Ishikawa (cell line): ENCODE data around the gene CUTA.

Experiments used
- CEBPB ChIP-seq: IDR thresholded peaks from 2 replicates; pipeline ENCODE4 v1.6.1; 2012
- CREB1 ChIP-seq: IDR thresholded peaks from 2 replicates; pipeline ENCODE4 v1.6.1; 2012; ENCODE audit warnings: low read depth
- EGR1 ChIP-seq: IDR thresholded peaks from 2 replicates; pipeline ENCODE4 v1.6.1; 2012
- EP300 ChIP-seq: IDR thresholded peaks from 2 replicates; pipeline ENCODE4 v1.6.1; 2012; ENCODE audit warnings: borderline replicate concordance
- FOXM1 ChIP-seq: IDR thresholded peaks from 2 replicates; pipeline ENCODE4 v1.6.1; 2012; ENCODE audit warnings: low read depth, borderline replicate concordance
- NFIC ChIP-seq: IDR thresholded peaks from 2 replicates; pipeline ENCODE4 v1.6.1; 2012
- RAD21 ChIP-seq: IDR thresholded peaks from 2 replicates; pipeline ENCODE4 v1.6.1; 2012; ENCODE audit warnings: low read depth
- TAF1 ChIP-seq: IDR thresholded peaks from 2 replicates; pipeline ENCODE4 v1.6.1; 2012; ENCODE audit warnings: low read depth, mild to moderate bottlenecking
- TCF12 ChIP-seq: IDR thresholded peaks from 2 replicates; pipeline ENCODE4 v1.6.1; 2012; ENCODE audit warnings: low read depth
- TEAD4 ChIP-seq: IDR thresholded peaks from 2 replicates; pipeline ENCODE4 v1.6.1; 2012
- YY1 ChIP-seq: IDR thresholded peaks from 2 replicates; pipeline ENCODE4 v1.6.1; 2012; ENCODE audit warnings: low read depth
- ZBTB7A ChIP-seq: IDR thresholded peaks from 2 replicates; pipeline ENCODE4 v1.6.1; 2012; ENCODE audit warnings: low read depth
- TF ChIP-seq, protein P1 (sequence below): IDR thresholded peaks from 2 replicates; pipeline ENCODE4 v1.6.1; 2012; ENCODE audit warnings: low read depth, mild to moderate bottlenecking
- TF ChIP-seq, protein P2 (sequence below): IDR thresholded peaks from 2 replicates; pipeline ENCODE4 v1.6.1; 2012
- TF ChIP-seq, protein P3 (sequence below): IDR thresholded peaks from 2 replicates; pipeline ENCODE4 v1.6.1; 2012

CUTA gene

DNA sequence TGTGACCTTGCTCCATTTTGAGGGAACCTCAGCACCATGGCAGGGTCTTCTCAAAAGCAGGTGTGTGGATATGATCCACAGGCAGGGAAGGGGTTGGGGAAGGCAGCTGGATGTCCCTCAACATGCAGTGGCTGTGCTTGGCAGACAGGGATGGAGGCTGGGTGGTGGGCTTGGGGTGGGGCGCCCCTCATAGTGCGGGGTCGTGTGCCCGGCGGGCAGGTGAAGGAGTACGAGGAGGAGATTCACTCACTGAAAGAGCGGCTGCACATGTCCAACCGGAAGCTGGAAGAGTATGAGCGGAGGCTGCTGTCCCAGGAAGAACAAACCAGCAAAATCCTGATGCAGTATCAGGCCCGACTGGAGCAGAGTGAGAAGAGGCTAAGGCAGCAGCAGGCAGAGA lies 28.4 kb upstream of the CUTA start:
- TF ChIP-seq EGR1 (no peak), TEAD4 (no peak), CREB1 (no peak), ZBTB7A (no peak), YY1 (no peak), EP300 (no peak), RAD21 (no peak), NFIC (no peak), TAF1 (no peak), CEBPB (no peak), FOXM1 (no peak), TCF12 (no peak)
- TF ChIP-seq, protein P1, sequence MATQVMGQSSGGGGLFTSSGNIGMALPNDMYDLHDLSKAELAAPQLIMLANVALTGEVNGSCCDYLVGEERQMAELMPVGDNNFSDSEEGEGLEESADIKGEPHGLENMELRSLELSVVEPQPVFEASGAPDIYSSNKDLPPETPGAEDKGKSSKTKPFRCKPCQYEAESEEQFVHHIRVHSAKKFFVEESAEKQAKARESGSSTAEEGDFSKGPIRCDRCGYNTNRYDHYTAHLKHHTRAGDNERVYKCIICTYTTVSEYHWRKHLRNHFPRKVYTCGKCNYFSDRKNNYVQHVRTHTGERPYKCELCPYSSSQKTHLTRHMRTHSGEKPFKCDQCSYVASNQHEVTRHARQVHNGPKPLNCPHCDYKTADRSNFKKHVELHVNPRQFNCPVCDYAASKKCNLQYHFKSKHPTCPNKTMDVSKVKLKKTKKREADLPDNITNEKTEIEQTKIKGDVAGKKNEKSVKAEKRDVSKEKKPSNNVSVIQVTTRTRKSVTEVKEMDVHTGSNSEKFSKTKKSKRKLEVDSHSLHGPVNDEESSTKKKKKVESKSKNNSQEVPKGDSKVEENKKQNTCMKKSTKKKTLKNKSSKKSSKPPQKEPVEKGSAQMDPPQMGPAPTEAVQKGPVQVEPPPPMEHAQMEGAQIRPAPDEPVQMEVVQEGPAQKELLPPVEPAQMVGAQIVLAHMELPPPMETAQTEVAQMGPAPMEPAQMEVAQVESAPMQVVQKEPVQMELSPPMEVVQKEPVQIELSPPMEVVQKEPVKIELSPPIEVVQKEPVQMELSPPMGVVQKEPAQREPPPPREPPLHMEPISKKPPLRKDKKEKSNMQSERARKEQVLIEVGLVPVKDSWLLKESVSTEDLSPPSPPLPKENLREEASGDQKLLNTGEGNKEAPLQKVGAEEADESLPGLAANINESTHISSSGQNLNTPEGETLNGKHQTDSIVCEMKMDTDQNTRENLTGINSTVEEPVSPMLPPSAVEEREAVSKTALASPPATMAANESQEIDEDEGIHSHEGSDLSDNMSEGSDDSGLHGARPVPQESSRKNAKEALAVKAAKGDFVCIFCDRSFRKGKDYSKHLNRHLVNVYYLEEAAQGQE = no peak
- TF ChIP-seq, protein P2, sequence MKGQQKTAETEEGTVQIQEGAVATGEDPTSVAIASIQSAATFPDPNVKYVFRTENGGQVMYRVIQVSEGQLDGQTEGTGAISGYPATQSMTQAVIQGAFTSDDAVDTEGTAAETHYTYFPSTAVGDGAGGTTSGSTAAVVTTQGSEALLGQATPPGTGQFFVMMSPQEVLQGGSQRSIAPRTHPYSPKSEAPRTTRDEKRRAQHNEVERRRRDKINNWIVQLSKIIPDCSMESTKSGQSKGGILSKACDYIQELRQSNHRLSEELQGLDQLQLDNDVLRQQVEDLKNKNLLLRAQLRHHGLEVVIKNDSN = no peak
- TF ChIP-seq, protein P3, sequence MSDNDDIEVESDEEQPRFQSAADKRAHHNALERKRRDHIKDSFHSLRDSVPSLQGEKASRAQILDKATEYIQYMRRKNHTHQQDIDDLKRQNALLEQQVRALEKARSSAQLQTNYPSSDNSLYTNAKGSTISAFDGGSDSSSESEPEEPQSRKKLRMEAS = no peak

DNA sequence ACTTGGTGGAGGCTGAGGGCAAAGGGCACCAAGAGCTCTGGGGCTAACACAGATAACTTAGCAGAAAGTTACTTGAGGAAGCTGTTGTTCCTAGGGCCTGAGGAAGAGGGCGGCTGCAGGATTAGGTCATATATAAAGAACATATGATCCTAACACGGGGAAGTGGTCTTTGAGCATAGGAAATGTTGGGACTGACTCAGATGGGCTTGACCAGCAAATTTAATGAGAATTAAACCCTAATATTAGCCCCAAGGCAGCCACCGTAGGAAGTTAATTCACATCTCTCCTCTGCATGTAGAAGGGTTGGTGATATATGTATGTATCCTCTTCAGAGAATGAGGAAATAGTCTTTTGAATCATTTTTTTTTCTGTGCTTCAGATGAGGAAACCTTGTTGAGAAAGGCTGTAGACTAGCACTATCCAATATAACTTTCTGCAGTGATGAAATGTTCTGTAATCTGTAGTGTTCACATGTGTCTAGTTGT lies 27.3 kb upstream of the CUTA start:
- TF ChIP-seq EGR1 = no peak
- TF ChIP-seq, protein P2 = no peak
- TF ChIP-seq NFIC = no peak
- TF ChIP-seq TCF12 = no peak
- TF ChIP-seq YY1 = no peak
- no peak for TF ChIP-seq TEAD4
- TF ChIP-seq, protein P1 = no peak
- no peak for TF ChIP-seq EP300
- TF ChIP-seq TAF1 = no peak
- TF ChIP-seq CREB1 = no peak
- no peak for TF ChIP-seq FOXM1
- TF ChIP-seq CEBPB = no peak
- TF ChIP-seq ZBTB7A = no peak

DNA sequence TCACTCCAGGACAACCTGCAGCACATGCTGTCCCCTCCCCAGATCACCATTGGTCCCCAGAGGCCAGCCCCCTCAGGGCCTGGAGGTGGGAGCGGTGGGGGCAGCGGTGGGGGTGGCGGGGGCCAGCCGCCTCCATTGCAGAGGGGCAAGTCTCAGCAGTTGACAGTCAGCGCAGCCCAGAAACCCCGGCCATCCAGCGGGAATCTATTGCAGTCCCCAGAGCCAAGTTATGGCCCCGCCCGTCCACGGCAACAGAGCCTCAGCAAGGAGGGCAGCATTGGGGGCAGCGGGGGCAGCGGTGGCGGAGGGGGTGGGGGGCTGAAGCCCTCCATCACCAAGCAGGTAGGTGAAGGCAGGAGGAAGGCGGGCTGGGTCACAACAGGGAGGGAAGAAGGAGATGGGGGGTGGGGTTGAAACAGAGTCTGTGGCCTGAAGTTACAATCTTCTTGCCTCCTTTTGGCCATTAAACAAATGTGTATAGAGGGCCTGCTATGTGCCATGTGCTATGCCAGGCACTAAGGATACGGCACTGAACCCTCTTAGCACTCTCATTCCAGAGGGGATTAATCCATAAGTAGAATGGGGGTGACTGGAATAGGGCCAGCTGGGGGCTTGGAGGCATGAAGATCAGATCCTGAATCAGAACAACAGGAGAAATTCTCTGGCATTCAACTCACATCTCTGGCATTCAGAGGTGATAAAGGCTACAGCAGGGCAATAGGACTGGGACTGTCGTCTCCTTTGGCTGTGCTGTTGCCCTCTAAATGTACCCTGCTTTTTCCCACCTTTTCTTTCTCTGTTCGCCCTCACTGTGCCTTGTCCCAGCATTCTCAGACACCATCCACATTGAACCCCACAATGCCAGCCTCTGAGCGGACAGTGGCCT lies 26.0 kb upstream of the CUTA start:
- TF ChIP-seq, protein P1 = no peak
- no peak for TF ChIP-seq RAD21

DNA sequence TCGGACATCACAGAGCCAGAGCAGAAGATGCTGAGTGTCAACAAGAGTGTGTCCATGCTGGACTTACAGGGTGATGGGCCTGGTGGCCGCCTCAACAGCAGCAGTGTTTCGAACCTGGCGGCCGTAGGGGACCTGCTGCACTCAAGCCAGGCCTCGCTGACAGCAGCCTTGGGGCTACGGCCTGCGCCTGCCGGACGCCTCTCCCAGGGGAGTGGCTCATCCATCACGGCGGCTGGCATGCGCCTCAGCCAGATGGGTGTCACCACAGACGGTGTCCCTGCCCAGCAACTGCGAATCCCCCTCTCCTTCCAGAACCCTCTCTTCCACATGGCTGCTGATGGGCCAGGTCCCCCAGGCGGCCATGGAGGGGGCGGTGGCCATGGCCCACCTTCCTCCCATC lies 25.1 kb upstream of the CUTA start:
- TF ChIP-seq, protein P1 = no peak
- no peak for TF ChIP-seq ZBTB7A
- no peak for TF ChIP-seq TAF1
- TF ChIP-seq CEBPB = no peak
- no peak for TF ChIP-seq TCF12
- no peak for TF ChIP-seq FOXM1
- no peak for TF ChIP-seq EP300
- TF ChIP-seq CREB1 = no peak
- no peak for TF ChIP-seq NFIC
